ENCODE results near the gene PTGFRN.
A peak's percentile ranks its signal among the peaks of the same experiment; 100 is the strongest.
"Not testable (repeated sequence)": the region's sequence is repeated elsewhere in the genome, so short reads cannot be mapped to it uniquely, and the experiment has no call there.

The PTGFRN gene

GRCh38 chr1:116916533-116917445 is 7.1 kb downstream of the PTGFRN start:
- no peak for DNase-seq

DNA sequence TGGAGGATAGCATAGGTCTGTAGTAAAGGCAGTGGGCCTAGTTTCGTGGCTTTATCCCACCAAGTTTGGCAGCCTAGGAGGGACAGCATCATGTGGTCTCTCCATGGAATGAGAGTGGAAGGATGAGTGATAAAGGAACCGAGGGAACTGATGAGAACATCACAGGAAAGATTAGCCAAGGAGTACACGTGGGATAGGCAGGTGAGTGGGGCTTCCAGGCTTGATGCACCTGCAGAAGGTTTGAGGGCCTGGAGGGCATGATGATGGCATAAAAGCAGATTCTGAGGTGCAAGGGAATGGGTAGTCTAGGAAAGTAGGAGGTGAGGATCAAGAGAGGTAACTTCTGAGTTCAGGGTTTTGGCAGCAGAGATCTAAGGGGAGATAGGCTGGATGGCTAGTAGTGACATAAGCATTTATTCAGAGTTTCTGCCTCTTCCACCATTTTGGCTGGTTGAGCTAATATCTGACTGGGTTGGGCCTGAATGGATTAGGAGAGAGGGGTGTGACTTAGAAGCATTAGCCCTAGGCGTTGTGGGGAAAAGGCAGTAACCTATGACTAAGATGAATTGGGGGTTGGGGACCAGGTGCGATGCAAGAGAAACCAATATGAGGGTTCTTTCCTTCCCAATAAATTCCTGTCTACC is 9.1 kb downstream of the PTGFRN start:
- no peak for DNase-seq

- no peak for DNase-seq
These were observed 10.1 kb downstream of the PTGFRN start for GRCh38 chr1:116919802-116920201.

DNA sequence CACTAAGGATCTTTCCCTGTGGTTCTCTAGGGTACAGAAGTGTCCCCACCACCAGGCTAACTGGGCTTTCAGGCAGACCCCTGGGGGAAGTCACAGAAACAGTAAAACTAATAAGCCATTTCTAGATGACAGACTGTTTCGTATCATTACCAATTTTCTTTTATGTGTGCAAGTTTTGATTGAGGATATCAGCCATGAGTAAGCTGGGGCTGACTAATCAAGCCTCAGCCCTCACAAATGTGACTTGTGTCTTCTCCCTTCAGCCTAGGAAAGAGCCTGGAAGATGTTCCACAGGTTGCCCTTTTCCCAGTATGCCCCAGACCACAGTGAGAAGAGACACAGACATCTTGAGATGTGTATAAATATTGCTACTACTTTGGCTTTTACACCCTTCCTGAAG is 10.5 kb downstream of the PTGFRN start:
- DNase-seq = no peak

DNA sequence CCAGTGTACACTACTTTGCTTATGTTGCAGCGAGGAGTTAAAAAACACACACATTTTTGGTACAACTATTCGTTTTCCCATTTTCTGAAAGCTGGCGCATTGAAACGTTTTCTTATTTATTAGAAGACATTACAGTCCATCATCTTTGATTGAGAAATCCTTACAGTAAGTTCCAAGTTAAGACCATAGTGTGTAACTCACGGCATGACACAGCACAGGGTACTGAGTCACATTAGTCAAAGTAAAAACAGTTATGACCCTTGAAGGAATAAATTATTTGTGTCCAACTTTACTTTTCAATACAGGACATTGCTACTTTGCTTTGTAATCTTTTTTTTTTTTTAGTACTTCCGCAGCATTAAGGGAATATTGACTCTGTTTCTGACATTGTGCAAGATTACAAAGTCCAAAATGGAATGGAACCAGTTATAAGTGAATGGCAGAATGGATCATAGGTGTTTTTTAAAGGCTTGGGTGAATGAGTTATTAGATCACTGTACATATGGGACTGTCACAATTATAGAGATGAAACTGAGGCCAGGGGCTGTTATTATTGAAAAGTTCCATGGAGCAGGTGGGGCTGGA is 11.7 kb downstream of the PTGFRN start:
- DNase-seq = no peak

GRCh38 chr1:116921937-116922336 is 12.2 kb downstream of the PTGFRN start:
- no peak for DNase-seq

DNA sequence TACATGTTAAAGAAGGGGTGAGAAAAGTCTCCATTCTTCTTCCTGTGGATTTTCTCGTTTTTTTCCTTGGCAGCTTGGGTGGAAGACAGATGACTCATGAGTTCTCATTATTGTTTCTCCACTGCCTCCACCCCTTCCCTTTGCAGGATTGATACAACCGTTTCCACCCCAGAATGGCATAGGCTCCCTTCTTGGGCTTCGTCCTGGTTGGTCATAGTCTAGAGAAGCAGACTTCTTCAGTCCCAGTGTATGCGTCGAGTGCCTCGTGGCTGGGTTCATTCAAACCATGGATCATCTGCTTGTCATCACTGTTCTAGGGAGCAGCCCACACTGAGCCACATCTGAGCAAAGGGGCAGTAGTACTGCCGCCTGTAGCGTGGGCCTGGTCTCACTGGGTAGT is 13.7 kb downstream of the PTGFRN start:
- DNase-seq = no peak

DNA sequence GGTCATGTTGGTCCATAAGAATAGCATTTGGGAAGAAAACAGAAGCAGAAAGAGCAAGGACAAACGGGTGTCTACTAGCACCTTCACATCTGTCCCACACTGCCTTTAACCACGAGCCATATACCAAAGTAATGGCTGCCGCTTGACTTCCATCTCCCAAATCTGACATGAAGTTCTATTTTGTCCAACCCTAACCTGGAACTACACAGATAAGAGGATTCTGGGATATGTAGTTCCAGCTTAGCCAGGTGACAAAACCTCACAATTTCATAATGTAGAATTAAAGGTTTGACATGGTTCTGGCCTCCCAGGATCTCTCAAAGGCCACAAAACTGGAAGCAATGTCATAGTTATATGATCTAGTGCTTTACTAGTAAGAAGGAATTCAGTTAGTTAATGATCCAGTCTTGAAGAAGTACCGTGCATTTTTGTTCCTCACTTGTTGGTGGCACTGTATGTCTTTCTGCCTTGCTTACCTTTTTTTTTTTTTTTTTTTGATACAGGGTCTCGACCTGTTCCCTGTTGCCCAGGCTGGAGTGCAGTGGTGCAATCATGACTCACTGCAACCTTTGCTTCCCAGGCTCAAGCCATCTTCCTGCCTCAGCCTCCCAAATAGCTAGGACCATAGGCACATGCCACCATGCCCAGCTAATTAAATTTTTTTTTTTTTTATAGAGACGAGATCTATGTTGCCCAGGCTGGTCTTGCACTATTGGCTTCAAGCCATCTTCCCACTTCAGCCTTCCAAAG is 17.5 kb downstream of the PTGFRN start:
- no peak for DNase-seq

DNA sequence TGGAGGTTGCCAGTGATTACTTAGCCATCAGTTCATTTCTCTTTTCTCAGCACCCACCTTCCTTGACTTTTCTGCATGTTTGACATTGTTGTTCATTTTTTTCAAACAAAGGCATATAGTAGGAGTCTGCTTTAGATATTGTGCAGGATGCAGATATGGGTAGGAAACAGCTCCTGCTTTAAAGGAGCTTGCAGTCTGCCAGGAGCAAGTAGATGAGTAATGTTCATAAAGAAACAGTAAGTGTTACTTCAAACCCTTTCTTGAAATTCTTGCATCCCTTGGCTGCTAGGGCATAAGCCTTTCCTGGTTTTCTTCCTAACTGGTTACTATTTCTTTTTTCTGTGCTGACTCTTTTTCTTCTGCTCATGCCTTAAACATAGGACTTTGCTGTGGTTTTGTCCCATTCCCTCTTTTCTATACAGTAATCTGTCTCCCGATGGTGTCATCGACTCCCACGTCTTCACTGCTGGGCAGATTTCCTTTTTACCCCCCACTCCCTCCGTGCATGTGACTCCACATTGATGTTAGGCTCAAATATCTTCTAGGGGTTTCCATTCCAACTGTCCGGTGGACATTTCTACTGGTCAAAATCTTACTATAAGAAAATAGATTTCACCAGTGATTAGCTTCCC is 20.4 kb downstream of the PTGFRN start:
- no peak for DNase-seq

DNA sequence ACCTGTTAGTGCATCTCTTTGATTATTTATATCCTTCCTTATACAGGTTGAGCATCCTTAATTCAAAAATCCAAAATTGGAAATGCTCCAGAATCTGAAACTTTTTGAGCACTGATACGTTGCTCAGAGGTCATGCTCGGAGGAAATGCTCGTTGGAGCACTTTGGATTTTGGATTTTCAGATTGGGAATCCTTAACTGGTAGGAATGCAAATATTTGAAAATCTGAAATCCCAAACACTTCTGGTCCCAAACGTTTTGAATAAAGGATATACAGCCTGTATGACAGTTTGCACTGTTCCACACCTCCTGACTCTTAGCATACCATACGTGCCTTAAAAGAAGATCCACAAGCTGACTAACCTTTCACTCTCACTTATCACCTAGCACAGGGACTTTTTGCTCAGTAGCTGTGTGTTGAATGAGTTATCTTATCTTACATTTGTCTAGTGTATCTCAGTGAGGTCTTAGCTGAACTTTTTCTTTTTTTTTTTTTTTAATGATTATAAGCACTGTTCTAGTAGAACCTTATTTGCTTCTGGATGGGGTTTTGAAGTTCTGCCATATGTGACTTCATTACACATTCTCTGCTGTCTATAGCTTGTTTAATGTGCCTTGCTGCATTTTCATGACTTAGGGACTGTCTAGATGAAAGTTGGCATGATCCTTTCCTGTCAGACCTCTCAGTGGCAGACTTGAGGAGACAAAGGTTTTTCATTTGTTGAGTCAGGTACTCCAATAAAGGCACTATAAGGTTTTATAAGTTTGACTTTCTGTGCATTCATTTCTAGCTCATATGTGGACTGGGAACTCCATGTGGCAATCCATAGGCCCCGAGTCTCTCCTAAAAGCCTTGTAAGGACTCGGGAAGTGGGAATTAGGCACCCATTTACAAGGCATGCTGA is 21.6 kb downstream of the PTGFRN start:
- DNase-seq = no peak

DNA sequence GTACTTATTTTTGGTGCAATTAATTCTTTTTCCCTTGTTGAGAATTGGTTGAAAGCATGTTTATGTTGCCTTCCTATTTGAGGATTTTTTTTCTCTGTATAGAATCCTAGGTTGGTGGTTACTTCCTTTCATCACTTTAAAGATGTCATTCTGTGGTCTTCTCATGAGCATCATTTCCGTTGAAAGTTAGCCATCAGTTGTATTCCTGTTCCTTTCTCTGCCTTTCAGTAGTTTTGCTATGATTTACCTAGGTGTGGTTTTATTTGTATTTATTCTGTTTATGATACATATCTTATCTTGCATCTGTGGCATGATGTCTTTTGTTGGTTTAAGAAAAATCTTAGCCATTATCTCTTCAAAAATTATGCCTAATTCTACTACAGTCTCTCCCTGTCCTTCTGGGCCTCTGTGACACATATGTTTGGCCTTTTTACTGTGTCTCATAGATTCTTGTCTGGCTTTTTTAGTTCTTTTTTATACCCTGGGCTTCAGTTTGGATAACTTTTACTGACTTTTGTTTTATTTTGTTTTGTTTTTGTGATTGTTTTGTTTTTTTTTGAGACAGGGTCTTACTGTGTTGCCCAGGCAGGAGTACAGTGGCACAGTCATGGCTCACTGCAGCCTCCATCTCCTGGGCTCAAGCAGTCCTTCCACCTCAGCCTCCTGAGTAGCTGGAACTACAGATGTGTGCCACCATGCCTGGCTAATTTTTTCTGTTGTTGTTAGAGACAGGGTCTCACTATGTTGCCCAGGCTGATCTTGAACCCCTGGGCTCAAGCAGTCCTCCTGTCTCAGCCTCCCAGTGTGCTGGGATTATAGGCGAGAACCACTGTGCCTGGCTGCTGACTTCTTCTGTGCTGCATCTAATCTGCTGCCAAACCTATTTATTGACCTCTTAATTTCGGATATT is 24.1 kb downstream of the PTGFRN start:
- DNase-seq = no peak

- no peak for DNase-seq
These were observed 25.0 kb downstream of the PTGFRN start for GRCh38 chr1:116934586-116935207.

DNA sequence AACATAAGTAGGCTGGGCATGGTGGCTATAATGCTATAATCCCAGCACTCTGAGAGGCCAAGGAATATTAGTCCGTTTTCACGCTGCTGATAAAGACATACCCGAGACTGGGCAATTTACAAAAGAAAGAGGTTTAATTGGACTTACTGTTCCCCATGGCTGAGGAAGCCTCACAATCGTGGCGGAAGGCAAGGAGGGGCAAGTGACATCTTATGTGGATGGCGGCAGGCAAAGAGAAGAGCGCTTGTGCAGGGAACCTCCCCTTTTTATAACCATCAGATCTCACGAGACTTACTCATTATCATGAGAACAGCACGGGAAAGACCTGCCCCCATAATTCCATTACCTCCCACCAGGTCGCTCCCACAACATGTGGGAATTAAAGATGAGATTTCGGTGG is 28.5 kb downstream of the PTGFRN start:
- DNase-seq = no peak

DNA sequence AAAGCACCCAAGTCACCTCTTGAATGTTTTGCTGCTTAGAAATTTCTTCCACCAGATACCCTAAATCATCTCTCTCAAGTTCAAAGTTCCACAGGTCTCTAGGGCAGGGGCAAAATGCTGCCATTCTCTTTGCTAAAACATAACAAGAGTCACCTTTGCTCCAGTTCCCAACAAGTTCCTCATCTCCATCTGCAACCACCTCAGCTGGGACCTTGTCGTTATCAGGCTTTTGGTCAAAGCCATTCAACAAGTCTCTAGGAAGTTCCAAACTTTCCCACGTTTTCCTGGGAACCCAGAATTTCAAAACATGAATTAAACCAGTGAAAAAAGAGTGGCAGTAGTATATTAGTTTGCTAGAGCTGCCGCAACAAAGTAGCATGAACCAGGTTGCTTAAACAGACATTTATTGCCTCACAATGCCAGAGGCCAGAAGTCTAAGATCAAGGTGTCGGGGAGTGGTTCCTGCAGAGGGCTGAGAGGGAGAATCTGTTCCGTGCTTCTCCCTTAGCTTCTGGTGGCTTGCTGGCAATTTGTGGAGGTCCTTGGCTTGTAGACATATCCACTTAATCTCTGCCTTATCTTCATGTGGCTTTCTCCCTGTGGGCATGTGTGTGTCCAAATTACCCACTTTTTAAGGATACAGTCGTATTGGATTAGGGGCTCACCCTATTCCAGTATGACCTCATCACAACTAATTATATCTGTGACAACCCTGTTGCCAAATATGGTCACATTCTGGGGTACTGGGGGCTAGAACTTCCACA is 30.2 kb downstream of the PTGFRN start:
- not testable (repeated sequence) for DNase-seq

- peak; percentile 79 for DNase-seq
These were observed 31.3 kb downstream of the PTGFRN start for GRCh38 chr1:116940814-116941599.

DNA sequence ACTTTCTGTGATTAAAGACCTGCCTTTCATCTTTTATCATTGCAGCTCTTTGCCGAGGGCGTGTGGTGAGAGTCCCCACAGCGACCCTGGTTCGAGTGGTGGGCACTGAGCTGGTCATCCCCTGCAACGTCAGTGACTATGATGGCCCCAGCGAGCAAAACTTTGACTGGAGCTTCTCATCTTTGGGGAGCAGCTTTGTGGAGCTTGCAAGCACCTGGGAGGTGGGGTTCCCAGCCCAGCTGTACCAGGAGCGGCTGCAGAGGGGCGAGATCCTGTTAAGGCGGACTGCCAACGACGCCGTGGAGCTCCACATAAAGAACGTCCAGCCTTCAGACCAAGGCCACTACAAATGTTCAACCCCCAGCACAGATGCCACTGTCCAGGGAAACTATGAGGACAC is 32.0 kb downstream of the PTGFRN start:
- no peak for DNase-seq

GRCh38 chr1:116942344-116942743 is 32.6 kb downstream of the PTGFRN start:
- no peak for DNase-seq

DNA sequence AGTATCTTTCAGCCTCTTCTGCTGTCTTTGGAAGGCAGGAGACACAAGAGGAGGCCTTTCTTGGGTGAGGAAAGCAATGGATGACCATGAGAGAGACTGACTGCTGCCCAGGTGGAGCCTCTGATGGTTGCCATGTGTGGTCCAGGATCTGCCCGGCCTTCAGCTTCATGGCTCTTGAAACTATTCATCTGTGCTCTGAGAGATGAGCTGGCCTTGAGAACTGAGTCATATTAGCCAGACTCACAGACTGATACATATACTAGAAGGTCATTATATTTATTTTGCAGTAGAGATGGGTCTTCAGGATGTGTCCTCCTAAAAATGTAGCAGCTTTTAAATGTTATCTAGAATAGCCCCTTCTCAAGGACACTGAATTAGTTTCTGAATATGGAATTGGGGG is 33.7 kb downstream of the PTGFRN start:
- no peak for DNase-seq
